ENCODE results near the gene CD84. TPM values are rescaled to one million over a fixed set of nuclear protein-coding genes. Genes with fewer than 3 reads are reported as not detected.

The CD84 gene
- total and polyA plus RNA-seq, 2 experiments from 2014 or later, result 0.23 to 0.74 TPM

- Histone ChIP-seq H3K4me1 (ENCODE audit: insufficient read depth) (no peaks in the 10 kb centered on the region), H3K79me2 (no peaks in the 10 kb centered on the region), H3K9me3 (ENCODE audit: low read depth) (no peaks in the 10 kb centered on the region), H3K27me3 (no peaks in the 10 kb centered on the region), H3K9me2 (replicated peaks; ENCODE audit: insufficient read depth) (no peaks in the 10 kb centered on the region), H2AFZ (no peak overlapping the region), H3K4me2 (no peak overlapping the region), H3K27ac (no peak overlapping the region), H4K20me1 (ENCODE audit: insufficient read depth, poor library complexity, severe bottlenecking) (no peaks in the 10 kb centered on the region), H3K36me3 (replicated peaks; ENCODE audit: insufficient read depth, low read depth) (no peaks in the 10 kb centered on the region), H3K4me3 (no peak overlapping the region)
- DNase-seq (ENCODE audit: low spot score), result no peak
- TF ChIP-seq CTCF (IDR thresholded peaks at IDR 0.05; ENCODE audit: poor library complexity) (no peak), EZH2 (IDR thresholded peaks at IDR 0.05; ENCODE audit: borderline replicate concordance) (no peak)
- 82% methylated on average over 4 of the region's 4 CpGs for WGBS (ENCODE audit: low lambda C conversion rate, missing lambda C conversion rate)
These were observed 25.5 kb downstream of the CD84 start for GRCh38 chr1:160553778-160554177.

- Histone ChIP-seq H3K27me3 (no peaks in the 10 kb centered on the region), H2AFZ (no peak overlapping the region), H3K9me2 (replicated peaks; ENCODE audit: insufficient read depth) (no peaks in the 10 kb centered on the region), H3K4me1 (ENCODE audit: insufficient read depth) (no peaks in the 10 kb centered on the region), H3K36me3 (replicated peaks; ENCODE audit: insufficient read depth, low read depth) (no peaks in the 10 kb centered on the region), H4K20me1 (ENCODE audit: insufficient read depth, poor library complexity, severe bottlenecking) (no peaks in the 10 kb centered on the region), H3K79me2 (no peaks in the 10 kb centered on the region), H3K4me3 (no peak overlapping the region), H3K27ac (no peak overlapping the region), H3K4me2 (no peak overlapping the region), H3K9me3 (ENCODE audit: low read depth) (no peaks in the 10 kb centered on the region)
- no peak for TF ChIP-seq EZH2 (IDR thresholded peaks at IDR 0.05; ENCODE audit: borderline replicate concordance)
- no peak for TF ChIP-seq CTCF (IDR thresholded peaks at IDR 0.05; ENCODE audit: poor library complexity)
- TF ChIP-seq EZH2phosphoT487 (IDR thresholded peaks at IDR 0.05; ENCODE audit: low read depth, severe bottlenecking, unreplicated experiment), result no peak
- no peak for DNase-seq (ENCODE audit: low spot score)
- WGBS (ENCODE audit: low lambda C conversion rate, missing lambda C conversion rate), result 82% methylated on average over 2 of the region's 2 CpGs
These were observed 26.9 kb downstream of the CD84 start for GRCh38 chr1:160552425-160552824.

GRCh38 chr1:160550572-160551034 is 28.7 kb downstream of the CD84 start:
- H3K36me3 ChIP-seq (replicated peaks; ENCODE audit: insufficient read depth, low read depth), result no peaks in the 10 kb centered on the region
- H3K4me1 ChIP-seq (ENCODE audit: insufficient read depth), result no peaks in the 10 kb centered on the region
- H3K4me2 ChIP-seq, result no peak overlapping the region
- no peak for TF ChIP-seq EZH2phosphoT487 (IDR thresholded peaks at IDR 0.05; ENCODE audit: low read depth, severe bottlenecking, unreplicated experiment)
- TF ChIP-seq EZH2 (IDR thresholded peaks at IDR 0.05; ENCODE audit: borderline replicate concordance), result no peak
- no peak for TF ChIP-seq CTCF (IDR thresholded peaks at IDR 0.05; ENCODE audit: poor library complexity)
- no peak overlapping the region for H2AFZ ChIP-seq
- H3K9me3 ChIP-seq (ENCODE audit: low read depth), result no peaks in the 10 kb centered on the region
- H3K9me2 ChIP-seq (replicated peaks; ENCODE audit: insufficient read depth), result no peaks in the 10 kb centered on the region
- DNase-seq (ENCODE audit: low spot score), result no peak
- no peak overlapping the region for H3K4me3 ChIP-seq
- no peaks in the 10 kb centered on the region for H4K20me1 ChIP-seq (ENCODE audit: insufficient read depth, poor library complexity, severe bottlenecking)
- no peaks in the 10 kb centered on the region for H3K79me2 ChIP-seq
- H3K27ac ChIP-seq, result no peak overlapping the region
- H3K27me3 ChIP-seq, result no peaks in the 10 kb centered on the region
- WGBS (ENCODE audit: low lambda C conversion rate, missing lambda C conversion rate), result 83% methylated on average over 6 of the region's 6 CpGs

GRCh38 chr1:160549665-160550006 is 29.7 kb downstream of the CD84 start:
- Histone ChIP-seq H4K20me1 (ENCODE audit: insufficient read depth, poor library complexity, severe bottlenecking) (no peaks in the 10 kb centered on the region), H3K4me2 (no peak overlapping the region), H3K79me2 (no peaks in the 10 kb centered on the region), H3K27ac (no peak overlapping the region), H3K9me3 (ENCODE audit: low read depth) (no peaks in the 10 kb centered on the region), H3K9me2 (replicated peaks; ENCODE audit: insufficient read depth) (no peaks in the 10 kb centered on the region), H3K27me3 (no peaks in the 10 kb centered on the region), H3K4me1 (ENCODE audit: insufficient read depth) (no peaks in the 10 kb centered on the region), H3K4me3 (no peak overlapping the region), H2AFZ (no peak overlapping the region), H3K36me3 (replicated peaks; ENCODE audit: insufficient read depth, low read depth) (no peaks in the 10 kb centered on the region)
- 96% methylated on average over 3 of the region's 3 CpGs for WGBS (ENCODE audit: low lambda C conversion rate, missing lambda C conversion rate)
- no peak for TF ChIP-seq CTCF (IDR thresholded peaks at IDR 0.05; ENCODE audit: poor library complexity)
- no peak for DNase-seq (ENCODE audit: low spot score)
